Loucy (cell line): ENCODE measurements around the gene CRAT.

Experiments used
- H2AFZ ChIP-seq: fragments of 200-600 bp; sonication (generic); 2 replicates; pipeline ENCODE4 v1.6.0; 2016; ENCODE audit warnings: antibody characterized with exemption, mild to moderate bottlenecking, low read length, moderate library complexity
- H3F3A ChIP-seq: fragments of 200-600 bp; 2 replicates; pipeline ENCODE4 v1.6.0; 2016; ENCODE audit warnings: antibody characterized with exemption, low read depth, mild to moderate bottlenecking
- H3K27me3 ChIP-seq: fragments of 200-600 bp; sonication (generic); 2 replicates; pipeline ENCODE4 v1.6.1; 2014; ENCODE audit warnings: low read length, mild to moderate bottlenecking; ENCODE audit not compliant: insufficient read depth, poor library complexity, severe bottlenecking
- H3K36me3 ChIP-seq: fragments of 200-600 bp; sonication (generic); 2 replicates; pipeline ENCODE4 v1.6.1; 2016; ENCODE audit warnings: low read length; ENCODE audit not compliant: insufficient read depth
- H3K4me1 ChIP-seq: fragments of 200-600 bp; sonication (generic); 2 replicates; pipeline ENCODE4 v1.5.1; 2014; ENCODE audit warnings: low read length, mild to moderate bottlenecking; ENCODE audit not compliant: insufficient read depth, poor library complexity, severe bottlenecking
- H3K4me2 ChIP-seq: fragments of 200-600 bp; sonication (generic); 2 replicates; pipeline ENCODE4 v1.6.0; 2014; ENCODE audit warnings: antibody characterized with exemption, low read length, low read depth, mild to moderate bottlenecking; ENCODE audit not compliant: poor library complexity, severe bottlenecking
- H3K4me3 ChIP-seq: fragments of 200-600 bp; sonication (generic); 2 replicates; pipeline ENCODE4 v1.5.1; 2014; ENCODE audit warnings: low read length, mild to moderate bottlenecking, mixed read lengths; ENCODE audit not compliant: poor library complexity, severe bottlenecking
- H3K79me2 ChIP-seq: fragments of 200-600 bp; sonication (generic); 2 replicates; pipeline ENCODE4 v1.6.1; 2014; ENCODE audit warnings: low read length; ENCODE audit not compliant: insufficient read depth
- H3K9ac ChIP-seq: fragments of 200-600 bp; sonication (generic); 2 replicates; pipeline ENCODE4 v1.6.0; 2014; ENCODE audit warnings: mild to moderate bottlenecking, low read depth, low read length, moderate library complexity; ENCODE audit not compliant: poor library complexity, severe bottlenecking
- H3K9me2 ChIP-seq: fragments of 200-600 bp; sonication (generic); replicated peaks from 2 replicates; pipeline ENCODE4 v1.6.1; 2016; ENCODE audit warnings: low read depth, low read length, mixed read lengths
- H3K9me3 ChIP-seq: fragments of 200-600 bp; sonication (generic); 2 replicates; pipeline ENCODE4 v1.6.1; 2014; ENCODE audit warnings: mild to moderate bottlenecking, antibody characterized with exemption, low read length, low read depth; ENCODE audit not compliant: insufficient read depth
- H4K20me1 ChIP-seq: fragments of 200-600 bp; sonication (generic); 2 replicates; pipeline ENCODE4 v1.6.0; 2014; ENCODE audit warnings: antibody characterized with exemption, low read length, mild to moderate bottlenecking; ENCODE audit not compliant: insufficient read depth, poor library complexity, severe bottlenecking
- CTCF ChIP-seq: fragments of 200-600 bp; sonication (generic); conservative IDR thresholded peaks from 2 replicates; pipeline ENCODE4 v1.5.1; 2014; ENCODE audit warnings: mild to moderate bottlenecking, antibody characterized with exemption, low read length
- EZH2phosphoT487 ChIP-seq: fragments of 200-600 bp; IDR thresholded peaks from 2 replicates; pipeline ENCODE4 v1.6.1; 2018; ENCODE audit warnings: antibody characterized with exemption, mild to moderate bottlenecking, moderate library complexity, borderline replicate concordance

CRAT gene

GRCh38 chr9:129059796-129060785 lies 50.5 kb downstream of the CRAT start:
- Histone ChIP-seq H3K36me3 (no peaks in the 10 kb centered on the region; the same call in 1 of the 2 replicates), H3K4me2 (no peak overlapping the region), H4K20me1 (no peaks in the 10 kb centered on the region), H3K79me2 (no peaks in the 10 kb centered on the region), H2AFZ (no peak overlapping the region), H3K9me3 (no peaks in the 10 kb centered on the region), H3K4me1 (no peaks in the 10 kb centered on the region), H3K27me3 (no peaks in the 10 kb centered on the region), H3K9me2 (no peaks in the 10 kb centered on the region), H3K9ac (no peak overlapping the region), H3F3A (no peaks in the 10 kb centered on the region), H3K4me3 (no peak overlapping the region)
- TF ChIP-seq EZH2phosphoT487 (no peak), CTCF (no peak)

GRCh38 chr9:129058965-129059795 lies 51.4 kb downstream of the CRAT start:
- TF ChIP-seq CTCF (no peak), EZH2phosphoT487 (no peak)
- Histone ChIP-seq H3K4me3 (no peak overlapping the region), H3K36me3 (no peaks in the 10 kb centered on the region; the same call in 1 of the 2 replicates), H3K9me3 (no peaks in the 10 kb centered on the region), H3K79me2 (no peaks in the 10 kb centered on the region), H3K9ac (no peak overlapping the region), H3K4me1 (no peaks in the 10 kb centered on the region), H3F3A (no peaks in the 10 kb centered on the region), H4K20me1 (no peaks in the 10 kb centered on the region), H3K27me3 (no peaks in the 10 kb centered on the region), H2AFZ (no peak overlapping the region), H3K4me2 (no peak overlapping the region), H3K9me2 (no peaks in the 10 kb centered on the region)

- H3K9ac ChIP-seq: no peak overlapping the region
- no peaks in the 10 kb centered on the region for H3K9me3 ChIP-seq
- no peak for TF ChIP-seq EZH2phosphoT487
- no peak for TF ChIP-seq CTCF
- no peaks in the 10 kb centered on the region for H3K9me2 ChIP-seq
- H3F3A ChIP-seq: no peaks in the 10 kb centered on the region
- H2AFZ ChIP-seq: no peak overlapping the region
- H3K27me3 ChIP-seq: no peaks in the 10 kb centered on the region
- no peak overlapping the region for H3K4me2 ChIP-seq
- no peak overlapping the region for H3K4me3 ChIP-seq
- H3K36me3 ChIP-seq: no peaks in the 10 kb centered on the region; the same call in 1 of the 2 replicates
- no peaks in the 10 kb centered on the region for H3K79me2 ChIP-seq
- no peaks in the 10 kb centered on the region for H3K4me1 ChIP-seq
- no peaks in the 10 kb centered on the region for H4K20me1 ChIP-seq
Measured at GRCh38 chr9:129054163-129054851, 56.3 kb downstream of the CRAT start.
